K562 (cell line): Measurements from ENCODE around the gene CHSY1. TPM values are rescaled to one million over a fixed set of nuclear protein-coding genes. Genes with fewer than 3 reads are reported as not detected.
A peak's percentile ranks its signal among the peaks of the same experiment; 100 is the strongest.

Experiments
- ATAC-seq: fragments of 200-7000 bp; cut with Tn5 transposase; 3 replicates; pipeline ENCODE4 v1.9.1; 2020; ENCODE audit warnings: moderate library complexity
- BruUV-seq: library from RNA; stranded (reverse); fragments of 400-500 nt; replicated peaks from 2 replicates; lab custom pipeline; 2021; lab: Mats Ljungman, UMichigan
- CTCF ChIA-PET: fragments of 300-600 bp; formaldehyde crosslinking; extraction: SDS; loops from one replicate; lab custom pipeline; 2021; ENCODE audit warnings: low intra/inter-chr PET ratio; lab: Yijun Ruan, JAX
- POLR2A ChIA-PET: fragments of 300-600, 350-650 bp; sonication (Branson Sonifier 250); formaldehyde crosslinking; extraction: SDS; loops from one replicate; lab custom pipeline; 2021; ENCODE audit warnings: antibody characterized with exemption, inconsistent platforms; lab: Yijun Ruan, JAX
- DNase-seq, 4 experiments: peaks; one replicate each; pipeline versions ENCODE4 v3.0.0 to v3.0.0-alpha.2; 2011 to 2018; ENCODE audit warnings: low spot score in 3 of 4, mixed read lengths in 3 of 4; ENCODE audit errors: extremely low read depth in 1 of 4
- FAIRE-seq: peaks from 2 replicates; lab custom pipeline; 2011; peaks lifted over from hg19 to GRCh38; lab: Jason Lieb, UNC
- H2AFZ ChIP-seq: 2 replicates; pipeline ENCODE4 v1.6.0; 2011; ENCODE audit warnings: low read depth, low read length, control low read depth, inconsistent platforms
- H3K27ac ChIP-seq: fragments of 200-600 bp; 3 replicates; pipeline ENCODE4 v1.8.0; 2011; ENCODE audit warnings: low read depth, mild to moderate bottlenecking, control low read depth, inconsistent platforms, low read length, moderate library complexity, mixed read lengths; ENCODE audit errors: extremely low read depth
- H3K27me3 ChIP-seq, 2 experiments: fragments of 300-600 bp in 1 of 2; 2 replicates in 1 of 2; 3 replicates in 1 of 2; pipeline versions ENCODE4 v1.6.0 to v1.8.0; 2011; ENCODE audit warnings: inconsistent platforms in 2 of 2, low read length in 2 of 2, mild to moderate bottlenecking in 1 of 2, mixed read lengths in 1 of 2, moderate library complexity in 1 of 2; ENCODE audit not compliant: control insufficient read depth in 2 of 2, insufficient read depth in 2 of 2
- H3K36me3 ChIP-seq: fragments of 300-600 bp; 3 replicates; pipeline ENCODE4 v1.8.0; 2011; ENCODE audit warnings: mild to moderate bottlenecking, low read length, inconsistent platforms; ENCODE audit not compliant: control insufficient read depth, insufficient read depth
- H3K4me1 ChIP-seq, 2 experiments: fragments of 200-600 bp in 1 of 2; replicated peaks in 1 of 2; 2 replicates in 1 of 2; 3 replicates in 1 of 2; pipeline versions ENCODE4 v1.5.1 to v1.8.0; 2011; ENCODE audit warnings: inconsistent platforms in 2 of 2, low read length in 2 of 2, mild to moderate bottlenecking in 1 of 2, mixed read lengths in 1 of 2, moderate library complexity in 1 of 2; ENCODE audit not compliant: control insufficient read depth in 2 of 2, insufficient read depth in 2 of 2
- H3K4me2 ChIP-seq: 2 replicates; pipeline ENCODE4 v1.6.1; 2011; ENCODE audit warnings: low read length, control low read depth, inconsistent platforms, mixed read lengths; ENCODE audit not compliant: insufficient read depth
- H3K4me3 ChIP-seq: fragments of 200-600 bp; sonication (generic), shearing (Covaris generic); 2 replicates; pipeline ENCODE4 v1.5.1; 2016; ENCODE audit warnings: control low read depth, inconsistent platforms
- H3K79me2 ChIP-seq: fragments of 200-600 bp; 3 replicates; pipeline ENCODE4 v1.8.0; 2011; ENCODE audit warnings: low read length, inconsistent platforms; ENCODE audit not compliant: control insufficient read depth, insufficient read depth
- H3K9ac ChIP-seq, 2 experiments: 2 replicates each; pipeline versions ENCODE4 v1.6.0 to v1.6.1; 2011; ENCODE audit warnings: low read depth in 2 of 2, low read length in 2 of 2, control low read depth in 1 of 2, inconsistent platforms in 1 of 2, mild to moderate bottlenecking in 1 of 2, mixed read lengths in 1 of 2; ENCODE audit not compliant: insufficient read depth in 1 of 2
- H3K9me1 ChIP-seq: one replicate; pipeline ENCODE4 v1.6.0; 2011; ENCODE audit warnings: inconsistent platforms, mild to moderate bottlenecking, low read length, moderate library complexity; ENCODE audit not compliant: control insufficient read depth, insufficient read depth
- H3K9me3 ChIP-seq: replicated peaks from 2 replicates; pipeline ENCODE4 v1.5.1; 2011; ENCODE audit warnings: low read depth, low read length, inconsistent platforms; ENCODE audit not compliant: control insufficient read depth, insufficient read depth
- H4K20me1 ChIP-seq: replicated peaks from 2 replicates; pipeline ENCODE4 v1.6.1; 2011; ENCODE audit warnings: low read length, inconsistent platforms, mixed read lengths; ENCODE audit not compliant: control insufficient read depth, insufficient read depth
- BHLHE40 ChIP-seq: IDR thresholded peaks from 2 replicates; pipeline ENCODE4 v1.6.1; 2011; ENCODE audit warnings: low read length, improper control_type of control experiment
- DACH1 ChIP-seq: fragments of 450-650 bp; IDR thresholded peaks from 2 replicates; pipeline ENCODE4 v1.6.1; 2018; ENCODE audit not compliant: partially characterized antibody
- HNRNPH1 ChIP-seq: fragments of 200-400 bp; formaldehyde crosslinking; optimal IDR thresholded peaks from 2 replicates; pipeline ENCODE3; 2017; ENCODE audit warnings: low read depth, mild to moderate bottlenecking, low read length, moderate library complexity
- MAX ChIP-seq: sonication (generic); formaldehyde crosslinking; IDR thresholded peaks from 2 replicates; pipeline ENCODE4 v1.9.0; 2022; ENCODE audit warnings: mild to moderate bottlenecking, missing genetic modification reagents
- MEIS2 ChIP-seq: fragments of 450-650 bp; IDR thresholded peaks from 2 replicates; pipeline ENCODE4 v1.6.1; 2014; ENCODE audit warnings: mild to moderate bottlenecking; ENCODE audit not compliant: partially characterized antibody
- MNT ChIP-seq, 2 experiments: fragments of 450-650 bp; conservative IDR thresholded peaks; 2 replicates each; pipeline ENCODE4 v1.6.1; 2017; ENCODE audit warnings: mild to moderate bottlenecking in 2 of 2, moderate library complexity in 2 of 2
- MYNN ChIP-seq, 2 experiments: sonication (generic); formaldehyde crosslinking in 1 of 2; IDR thresholded peaks; 2 replicates each; pipeline versions ENCODE4 v1.5.0 to v1.6.1; 2016 to 2020; ENCODE audit warnings: antibody characterized with exemption in 1 of 2, missing genetic modification reagents in 1 of 2
- NFXL1 ChIP-seq: fragments of 450-650 bp; formaldehyde crosslinking; IDR thresholded peaks from 2 replicates; pipeline ENCODE4 v1.4.0; 2021; ENCODE audit warnings: mild to moderate bottlenecking
- PHF20 ChIP-seq: fragments of 450-650 bp; IDR thresholded peaks from 2 replicates; pipeline ENCODE4 v1.6.1; 2018; ENCODE audit not compliant: partially characterized antibody
- RB1 ChIP-seq: fragments of 450-650 bp; IDR thresholded peaks from 2 replicates; pipeline ENCODE4 v1.6.1; 2017; ENCODE audit warnings: low read depth, mild to moderate bottlenecking
- SMAD3 ChIP-seq: fragments of 450-650 bp; formaldehyde crosslinking; conservative IDR thresholded peaks from 2 replicates; pipeline ENCODE4 v1.4.0; 2020; ENCODE audit warnings: mild to moderate bottlenecking
- SPI1 ChIP-seq: IDR thresholded peaks from 2 replicates; pipeline ENCODE4 v1.6.1; 2011; ENCODE audit warnings: low read depth, low read length, control low read depth, borderline replicate concordance
- TBL1XR1 ChIP-seq, 2 experiments: IDR thresholded peaks; 2 replicates each; pipeline ENCODE4 v1.6.1; 2012; ENCODE audit warnings: improper control_type of control experiment in 2 of 2, low read length in 2 of 2, mild to moderate bottlenecking in 1 of 2
- ZNF165 ChIP-seq: fragments of 250-450 bp; sonication (Bioruptor Pico); IDR thresholded peaks from 2 replicates; pipeline ENCODE4 v1.4.0; 2020; ENCODE audit warnings: borderline replicate concordance
- ZNF57 ChIP-seq: fragments of 450-650 bp; formaldehyde crosslinking; IDR thresholded peaks from 2 replicates; pipeline ENCODE4 v1.4.0; 2020; ENCODE audit warnings: mild to moderate bottlenecking, moderate library complexity
- ZNF696 ChIP-seq: fragments of 250-450 bp; sonication (Bioruptor Pico); conservative IDR thresholded peaks from 2 replicates; pipeline ENCODE4 v1.4.0; 2020; ENCODE audit warnings: mild to moderate bottlenecking, moderate library complexity
- WGBS: fragments of 100-300 bp; shearing (Covaris generic); methylation state at CpG from one replicate; pipeline ENCODE4 v1.1.6; 2016; ENCODE audit warnings: low coverage, mixed read lengths; ENCODE audit not compliant: insufficient coverage; ENCODE audit errors: missing lambda C conversion rate; 5-methylcytosine and 5-hydroxymethylcytosine counted together
- in situ Hi-C: fragments of 300-500 bp; cut with MboI; formaldehyde crosslinking; loops from 4 replicates; pipeline ENCODE4 v1.15.0; 2018; ENCODE audit warnings: inconsistent platforms, mixed read lengths
- intact Hi-C: fragments of 100-400 bp; cut with micrococcal nuclease; formaldehyde crosslinking; loops from 2 replicates; pipeline ENCODE4 v1.14.2; 2022
- polyA plus RNA-seq, 8 experiments: library from polyadenylated mRNA; depleted of rRNA in 4 of 8; stranded (reverse) in 5 of 8; unstranded in 3 of 8; fragments of >200 nt; fragmentation: Nextera tagmentation in 2 of 8; fragmentation: Illumina TruSeq in 1 of 8; extraction: Ambion mirVana in 2 of 8; extraction: Trizol in 1 of 8; gene quantifications; 2 replicates each; pipeline versions ENCODE4 v1.2.1 to v1.2.3, GENCODE V29; 2011 to 2014; ENCODE audit warnings: inconsistent platforms in 1 of 8, missing spikeins in 1 of 8
- total RNA-seq, 7 experiments: library from RNA; depleted of rRNA in 6 of 7; stranded (reverse); fragments of >200 nt in 6 of 7; fragmentation: Illumina TruSeq in 2 of 7; extraction: Trizol in 2 of 7; gene quantifications; 2 replicates each; pipeline versions ENCODE4 v1.2.1 to v1.2.3, GENCODE V29; 2011 to 2021; ENCODE audit warnings: low replicate concordance in 1 of 7
- TF ChIP-seq, protein P1 (sequence below): sonication (generic); formaldehyde crosslinking; IDR thresholded peaks from 2 replicates; pipeline ENCODE4 v1.8.1; 2022; ENCODE audit warnings: missing genetic modification reagents
- TF ChIP-seq, protein P2 (sequence below): fragments of 450-650 bp; formaldehyde crosslinking; IDR thresholded peaks from 2 replicates; pipeline ENCODE4 v1.4.0; 2020; ENCODE audit warnings: mild to moderate bottlenecking, moderate library complexity

Gene CHSY1
- total and polyA plus RNA-seq, 9 of the 15 experiments (the other 6 are each of a cell fraction or from before 2014, with no cell fraction given), result 7.0 to 16.4 (median 13.4) TPM

DNA sequence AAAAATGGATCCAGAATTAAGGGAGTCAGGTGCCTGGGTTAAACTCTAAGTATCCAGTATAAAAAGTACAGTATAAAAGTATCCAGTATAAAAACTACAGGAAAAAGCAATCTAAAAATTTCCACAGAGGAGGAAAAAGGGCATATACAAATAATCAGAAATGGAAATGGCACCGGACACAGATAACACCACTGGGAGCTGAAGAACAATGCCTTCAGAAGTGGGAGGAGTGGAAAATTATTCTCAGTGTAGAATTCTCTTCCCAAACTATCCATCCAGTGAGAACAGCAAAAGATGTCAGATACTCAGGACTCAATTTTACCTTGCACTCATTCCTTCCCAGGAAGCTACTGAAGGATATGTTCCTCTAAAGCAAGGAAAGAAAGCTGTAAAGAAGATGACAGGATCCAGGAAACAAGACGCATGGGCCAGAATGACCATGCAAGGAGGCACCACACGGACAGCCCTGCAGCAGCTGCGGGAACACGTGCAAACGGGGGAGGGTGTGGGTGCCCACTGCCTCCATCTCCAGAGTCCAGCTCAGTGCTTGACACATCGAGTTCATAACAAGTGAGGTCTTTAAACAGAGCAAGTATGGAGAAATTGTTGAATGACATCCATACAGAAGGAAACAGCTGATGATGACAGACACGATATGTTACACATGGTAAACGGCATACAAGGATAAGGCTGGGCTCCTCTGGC is 68.5 kb downstream of the CHSY1 start:
- peaks cover 10% of the 10 kb centered on the region for H3K79me2 ChIP-seq
- BruUV-seq, result no TSS peak
- intact Hi-C loops, result no loop called here
- no peak for TF ChIP-seq NFXL1 (CRISPR knock-in tag)
- TF ChIP-seq, protein P1, sequence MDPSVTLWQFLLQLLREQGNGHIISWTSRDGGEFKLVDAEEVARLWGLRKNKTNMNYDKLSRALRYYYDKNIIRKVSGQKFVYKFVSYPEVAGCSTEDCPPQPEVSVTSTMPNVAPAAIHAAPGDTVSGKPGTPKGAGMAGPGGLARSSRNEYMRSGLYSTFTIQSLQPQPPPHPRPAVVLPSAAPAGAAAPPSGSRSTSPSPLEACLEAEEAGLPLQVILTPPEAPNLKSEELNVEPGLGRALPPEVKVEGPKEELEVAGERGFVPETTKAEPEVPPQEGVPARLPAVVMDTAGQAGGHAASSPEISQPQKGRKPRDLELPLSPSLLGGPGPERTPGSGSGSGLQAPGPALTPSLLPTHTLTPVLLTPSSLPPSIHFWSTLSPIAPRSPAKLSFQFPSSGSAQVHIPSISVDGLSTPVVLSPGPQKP (CRISPR knock-in tag), result no peak
- no peak for TF ChIP-seq HNRNPH1
- no peak for TF ChIP-seq ZNF696 (CRISPR knock-in tag)
- peak; percentile 59; the same call in 1 of the 2 replicates for TF ChIP-seq MAX (CRISPR knock-in tag)
- TF ChIP-seq, protein P2, sequence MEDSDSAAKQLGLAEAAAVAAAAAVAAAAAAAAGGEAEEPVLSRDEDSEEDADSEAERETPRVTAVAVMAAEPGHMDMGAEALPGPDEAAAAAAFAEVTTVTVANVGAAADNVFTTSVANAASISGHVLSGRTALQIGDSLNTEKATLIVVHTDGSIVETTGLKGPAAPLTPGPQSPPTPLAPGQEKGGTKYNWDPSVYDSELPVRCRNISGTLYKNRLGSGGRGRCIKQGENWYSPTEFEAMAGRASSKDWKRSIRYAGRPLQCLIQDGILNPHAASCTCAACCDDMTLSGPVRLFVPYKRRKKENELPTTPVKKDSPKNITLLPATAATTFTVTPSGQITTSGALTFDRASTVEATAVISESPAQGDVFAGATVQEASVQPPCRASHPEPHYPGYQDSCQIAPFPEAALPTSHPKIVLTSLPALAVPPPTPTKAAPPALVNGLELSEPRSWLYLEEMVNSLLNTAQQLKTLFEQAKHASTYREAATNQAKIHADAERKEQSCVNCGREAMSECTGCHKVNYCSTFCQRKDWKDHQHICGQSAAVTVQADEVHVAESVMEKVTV (CRISPR knock-in tag), result no peak
- no peak for TF ChIP-seq ZNF57
- TF ChIP-seq RB1, result no peak
- TF ChIP-seq TBL1XR1 (IDR thresholded peaks at IDR 0.05; ENCODE audit: low read length in 2 of 2), result no peak
- TF ChIP-seq SMAD3 (CRISPR knock-in tag), result no peak
- TF ChIP-seq BHLHE40, result peak; percentile 67
- no peak for TF ChIP-seq SPI1
- no peak for TF ChIP-seq PHF20
- peak; percentile 50 for TF ChIP-seq DACH1
- no peak for TF ChIP-seq MYNN (IDR thresholded peaks at IDR 0.05)
- TF ChIP-seq MYNN (CRISPR knock-in tag; IDR thresholded peaks at IDR 0.05), result no peak
- TF ChIP-seq ZNF165 (CRISPR knock-in tag), result no peak
- TF ChIP-seq MNT (conservative IDR thresholded peaks at IDR 0.05), result peak; percentile 19 to 52; a peak in 1 of 4 replicates
- TF ChIP-seq MEIS2, result peak; percentile 20

More for the DNA sequence above, 68.5 kb downstream of the CHSY1 start:
- Histone ChIP-seq H3K4me1 (peaks cover 3 to 10% of the 10 kb centered on the region in 2 experiments; a peak in 3 of 5 replicates), H3K9ac (no peak overlapping the region), H3K27ac (no peak overlapping the region), H3K9me1 (no peaks in the 10 kb centered on the region), H3K36me3 (peaks cover 6% of the 10 kb centered on the region; the same call in 2 of the 3 replicates), H3K9me3 (no peaks in the 10 kb centered on the region), H2AFZ (no peak overlapping the region), H3K4me2 (peak overlapping the region; percentile 9; the same call in 1 of the 2 replicates), H4K20me1 (0 out of 2 replicates have a peak, but pooled peaks cover 3% of the 10 kb centered on the region), H3K27me3 (no peaks in the 10 kb centered on the region), H3K4me3 (no peak overlapping the region)
- ATAC-seq, result peak; percentile 63
- no peak for DNase-seq
- FAIRE-seq, result no peak
- POLR2A ChIA-PET, result interaction anchor here (1.2 to 1.6 kb wide), 2 partner anchors 9 to 15 kb away, joined by 4 to 5 read pairs; no protein-coding TSS in a partner anchor
- CTCF ChIA-PET, result no interaction called here
- in situ Hi-C loops, result no loop called here
- 39% methylated on average over 9 of the region's 9 CpGs for WGBS
